IMR-90 (cell line): ENCODE measurements around the gene ZNF646. TPM values are rescaled to one million over a fixed set of nuclear protein-coding genes. Genes with fewer than 3 reads are reported as not detected.

ENCODE experiments used
- ATAC-seq: fragments of 200-7000 bp; cut with Tn5 transposase; 2 replicates; pipeline ENCODE4 v1.9.1; 2020; ENCODE audit warnings: low read depth, mild to moderate bottlenecking, moderate library complexity
- BruUV-seq: library from RNA; stranded (reverse); fragments of 400-500 nt; replicated peaks from 2 replicates; lab custom pipeline; 2021; lab: Mats Ljungman, UMichigan
- CTCF ChIA-PET: fragments of 300-600 bp; formaldehyde crosslinking; extraction: SDS; loops from one replicate; lab custom pipeline; 2021; ENCODE audit warnings: antibody characterized with exemption; lab: Yijun Ruan, JAX
- POLR2A ChIA-PET: fragments of 300-600 bp; sonication (Branson Sonifier 250); formaldehyde crosslinking; loops from one replicate; lab custom pipeline; 2022; ENCODE audit warnings: antibody characterized with exemption; ENCODE audit not compliant: unreplicated experiment; lab: Charles Lee
- DNase-seq: peaks from one replicate; pipeline ENCODE4 v3.0.0; 2013
- H2AFZ ChIP-seq: replicated peaks from 2 replicates; pipeline ENCODE3; 2013; ENCODE audit warnings: low read length, mild to moderate bottlenecking; ENCODE audit not compliant: poor library complexity
- H2AK5ac ChIP-seq: 2 replicates; pipeline ENCODE4 v1.6.1; 2013; ENCODE audit warnings: low read depth, low read length, inconsistent platforms
- H2AK9ac ChIP-seq: replicated peaks from 2 replicates; pipeline ENCODE3; 2013; ENCODE audit warnings: mild to moderate bottlenecking, low read depth, low read length, moderate library complexity; ENCODE audit not compliant: poor library complexity
- H2BK120ac ChIP-seq: 2 replicates; pipeline ENCODE4 v1.6.1; 2013; ENCODE audit warnings: low read depth, low read length, inconsistent platforms
- H2BK15ac ChIP-seq: 3 replicates; pipeline ENCODE4 v1.6.1; 2013; ENCODE audit warnings: low read depth, low read length, inconsistent platforms
- H2BK20ac ChIP-seq: 2 replicates; pipeline ENCODE4 v1.6.1; 2013; ENCODE audit warnings: low read depth, mild to moderate bottlenecking, inconsistent platforms, low read length, moderate library complexity
- H2BK5ac ChIP-seq: 2 replicates; pipeline ENCODE4 v1.6.1; 2013; ENCODE audit warnings: mild to moderate bottlenecking, low read depth, low read length, inconsistent platforms; ENCODE audit not compliant: poor library complexity, severe bottlenecking
- H3K14ac ChIP-seq: replicated peaks from 2 replicates; pipeline ENCODE4 v1.6.1; 2013; ENCODE audit warnings: low read depth, low read length, inconsistent platforms
- H3K18ac ChIP-seq: 2 replicates; pipeline ENCODE4 v1.6.1; 2013; ENCODE audit warnings: low read depth, low read length, control low read depth
- H3K23ac ChIP-seq: 2 replicates; pipeline ENCODE4 v1.6.1; 2013; ENCODE audit warnings: low read depth, low read length, inconsistent platforms
- H3K27ac ChIP-seq: 2 replicates; pipeline ENCODE4 v1.5.1; 2013; ENCODE audit warnings: mild to moderate bottlenecking, control low read depth, low read length; ENCODE audit not compliant: insufficient read depth
- H3K27me3 ChIP-seq: 2 replicates; pipeline ENCODE4 v1.6.1; 2013; ENCODE audit warnings: low read length; ENCODE audit not compliant: control insufficient read depth, insufficient read depth
- H3K36me3 ChIP-seq: 2 replicates; pipeline ENCODE4 v1.6.1; 2013; ENCODE audit warnings: low read length, mixed read lengths; ENCODE audit not compliant: control insufficient read depth, insufficient read depth
- H3K4ac ChIP-seq: 2 replicates; pipeline ENCODE4 v1.6.1; 2013; ENCODE audit warnings: low read depth, low read length, inconsistent platforms
- H3K4me1 ChIP-seq: 2 replicates; pipeline ENCODE4 v1.6.1; 2013; ENCODE audit warnings: low read length, mixed read lengths; ENCODE audit not compliant: control insufficient read depth, insufficient read depth
- H3K4me2 ChIP-seq: 2 replicates; pipeline ENCODE4 v1.6.1; 2013; ENCODE audit warnings: low read depth, mild to moderate bottlenecking, control low read depth, low read length, moderate library complexity
- H3K4me3 ChIP-seq: 2 replicates; pipeline ENCODE4 v1.5.1; 2013; ENCODE audit warnings: low read depth, mild to moderate bottlenecking, control low read depth, low read length, moderate library complexity; ENCODE audit not compliant: insufficient read depth
- H3K56ac ChIP-seq: 2 replicates; pipeline ENCODE4 v1.6.1; 2013; ENCODE audit warnings: low read length, inconsistent platforms; ENCODE audit not compliant: insufficient read depth; ENCODE audit errors: extremely low read depth
- H3K79me1 ChIP-seq, 2 experiments: 2 replicates each; pipeline ENCODE4 v1.6.1; 2013; ENCODE audit warnings: low read length in 2 of 2, inconsistent platforms in 1 of 2, low read depth in 1 of 2
- H3K9ac ChIP-seq: 2 replicates; pipeline ENCODE4 v1.6.1; 2013; ENCODE audit warnings: low read depth, low read length, control low read depth
- H3K9me1 ChIP-seq: 2 replicates; pipeline ENCODE4 v1.6.1; 2013; ENCODE audit warnings: low read length, inconsistent platforms; ENCODE audit not compliant: insufficient read depth
- H3K9me3 ChIP-seq: 2 replicates; pipeline ENCODE4 v1.6.1; 2013; ENCODE audit warnings: low read length; ENCODE audit not compliant: control insufficient read depth, insufficient read depth
- H4K20me1 ChIP-seq: 2 replicates; pipeline ENCODE4 v1.6.1; 2013; ENCODE audit warnings: low read length, inconsistent platforms; ENCODE audit not compliant: insufficient read depth
- H4K5ac ChIP-seq: 2 replicates; pipeline ENCODE4 v1.6.1; 2013; ENCODE audit warnings: mild to moderate bottlenecking, low read depth, low read length, control low read depth
- H4K8ac ChIP-seq, 2 experiments: 2 replicates each; pipeline ENCODE4 v1.6.1; 2013; ENCODE audit warnings: low read depth in 2 of 2, low read length in 2 of 2, control low read depth in 1 of 2, inconsistent platforms in 1 of 2
- H4K91ac ChIP-seq: 2 replicates; pipeline ENCODE4 v1.6.1; 2013; ENCODE audit warnings: low read depth, low read length, inconsistent platforms; ENCODE audit not compliant: insufficient read depth
- BHLHE40 ChIP-seq: fragments of 150-350 bp; IDR thresholded peaks from 2 replicates; pipeline ENCODE4 v1.6.1; 2016; ENCODE audit warnings: mild to moderate bottlenecking, low read depth, low read length
- CHD1 ChIP-seq: IDR thresholded peaks from 2 replicates; pipeline ENCODE4 v1.6.1; 2012; ENCODE audit warnings: low read depth, low read length, improper control_type of control experiment
- FOS ChIP-seq: fragments of 150-350 bp; IDR thresholded peaks from 2 replicates; pipeline ENCODE4 v1.6.1; 2016; ENCODE audit warnings: low read depth, low read length
- MAZ ChIP-seq: IDR thresholded peaks from 2 replicates; pipeline ENCODE4 v1.6.1; 2012; ENCODE audit warnings: low read depth, mild to moderate bottlenecking, low read length, improper control_type of control experiment, moderate library complexity, borderline replicate concordance
- MXI1 ChIP-seq: IDR thresholded peaks from 2 replicates; pipeline ENCODE4 v1.6.1; 2012; ENCODE audit warnings: low read depth, mild to moderate bottlenecking, low read length, moderate library complexity, borderline replicate concordance
- NFE2L2 ChIP-seq: fragments of 150-350 bp; IDR thresholded peaks from 2 replicates; pipeline ENCODE4 v1.6.1; 2016; ENCODE audit warnings: low read depth, mild to moderate bottlenecking, low read length
- RAD21 ChIP-seq: IDR thresholded peaks from 2 replicates; pipeline ENCODE4 v1.6.1; 2012; ENCODE audit warnings: low read length, improper control_type of control experiment
- RCOR1 ChIP-seq: IDR thresholded peaks from 2 replicates; pipeline ENCODE4 v1.6.1; 2012; ENCODE audit warnings: mild to moderate bottlenecking, low read length, improper control_type of control experiment; ENCODE audit not compliant: insufficient replicate concordance
- RFX5 ChIP-seq: IDR thresholded peaks from 2 replicates; pipeline ENCODE4 v1.8.0; 2012; ENCODE audit warnings: low read depth, mild to moderate bottlenecking, low read length, moderate library complexity
- WGBS, 2 experiments: methylation state at CpG; one replicate each; pipeline versions ENCODE4 v1.1.5 to v1.1.7; 2013; ENCODE audit warnings: missing lambda C conversion rate in 2 of 2; ENCODE audit not compliant: insufficient read length in 1 of 2; ENCODE audit errors: extremely low coverage in 2 of 2; 5-methylcytosine and 5-hydroxymethylcytosine counted together
- dilution Hi-C: fragments of 300-500 bp; cut with HindIII; formaldehyde crosslinking; loops from one replicate; pipeline ENCODE4 v1.14.3; 2018; ENCODE audit warnings: low sequenced_read_pairs; ENCODE audit not compliant: unreplicated experiment
- in situ Hi-C: fragments of 300-500 bp; cut with MboI; formaldehyde crosslinking; loops from 3 replicates; pipeline ENCODE4 v1.14.3; 2019; ENCODE audit warnings: low sequenced_read_pairs, inconsistent platforms, mixed read lengths
- intact Hi-C: fragments of 100-400 bp; cut with micrococcal nuclease; formaldehyde crosslinking; loops from 2 replicates; pipeline ENCODE4 v1.10.0; 2022
- polyA plus RNA-seq, 3 experiments: library from polyadenylated mRNA; depleted of rRNA; stranded (reverse); fragments of >200 nt; gene quantifications; 2 replicates each; pipeline ENCODE4 v1.2.3, GENCODE V29; 2012; ENCODE audit warnings: low replicate concordance in 1 of 3
- total RNA-seq: library from RNA; depleted of rRNA; stranded (reverse); fragments of >200 nt; gene quantifications from 2 replicates; pipeline ENCODE4 v1.2.3, GENCODE V29; 2012
- TF ChIP-seq, protein P1 (sequence below): fragments of 150-350 bp; IDR thresholded peaks from 2 replicates; pipeline ENCODE4 v1.6.1; 2017; ENCODE audit warnings: mild to moderate bottlenecking, antibody characterized with exemption, low read length, low read depth
- TF ChIP-seq, protein P2 (sequence below): conservative IDR thresholded peaks from 2 replicates; pipeline ENCODE4 v1.5.1; 2012; ENCODE audit warnings: mild to moderate bottlenecking, low read depth, low read length, improper control_type of control experiment
- TF ChIP-seq, protein P3 (sequence below): fragments of 150-350 bp; IDR thresholded peaks from 2 replicates; pipeline ENCODE4 v1.6.1; 2016; ENCODE audit warnings: low read depth, mild to moderate bottlenecking, low read length, moderate library complexity, borderline replicate concordance

Gene ZNF646
- total and polyA plus RNA-seq, 2 of the 4 experiments (the other 2 are of a cell fraction): 4.9 to 6.8 TPM

DNA sequence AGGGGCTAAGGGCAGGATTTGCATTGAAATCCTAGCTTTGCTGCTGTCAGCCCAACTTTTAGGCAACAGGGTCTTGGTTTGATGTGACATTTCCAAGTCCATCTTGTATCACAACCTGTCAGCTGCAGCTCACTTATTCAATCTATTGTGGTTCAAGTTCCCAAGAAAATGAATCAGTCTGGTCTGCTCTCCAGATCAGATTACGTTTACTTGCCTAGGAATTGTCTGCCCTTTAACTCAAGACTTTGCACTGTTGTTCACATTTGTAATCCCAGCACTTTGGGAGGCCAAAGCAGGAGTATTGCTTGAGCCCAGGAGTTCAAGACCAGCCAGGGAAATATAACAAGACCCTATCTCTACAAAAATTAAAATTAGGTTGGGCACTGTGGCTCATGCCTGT is 30.9 kb upstream of the ZNF646 start:
- H3K4me2 ChIP-seq: no peak overlapping the region
- H2AK5ac ChIP-seq: no peak overlapping the region
- no peak overlapping the region for H3K27ac ChIP-seq
- H3K23ac ChIP-seq: no peak overlapping the region
- H2BK120ac ChIP-seq: no peak overlapping the region
- peak; percentile 42 for ATAC-seq
- ChIA-PET CTCF (no interaction called here), POLR2A (no interaction called here)
- H3K14ac ChIP-seq: no peak overlapping the region
- peaks cover 30% of the 10 kb centered on the region for H3K36me3 ChIP-seq
- intact Hi-C loops (no loop called here), dilution Hi-C loops (no loop called here), in situ Hi-C loops (no loop called here)
- no TSS peak for BruUV-seq
- H3K79me1 ChIP-seq: no peaks in the 10 kb centered on the region; a peak in 2 of 4 replicates
- H4K5ac ChIP-seq: no peak overlapping the region
- WGBS, 2 experiments: no CpG with 5 or more reads among the region's 1 CpG
- H3K4me1 ChIP-seq: 0 out of 2 replicates have a peak, but pooled peaks cover 2% of the 10 kb centered on the region
- no peak overlapping the region for H4K91ac ChIP-seq
- H3K56ac ChIP-seq: no peak overlapping the region
- no peak overlapping the region for H3K4me3 ChIP-seq
- no peak overlapping the region for H2BK20ac ChIP-seq
- no peaks in the 10 kb centered on the region; the same call in 1 of the 2 replicates for H3K9me1 ChIP-seq
- DNase-seq: peak; percentile 25
- H4K8ac ChIP-seq: no peak overlapping the region
- H3K27me3 ChIP-seq: no peaks in the 10 kb centered on the region
- H2BK5ac ChIP-seq: no peak overlapping the region
- no peak overlapping the region for H2AFZ ChIP-seq
- H4K20me1 ChIP-seq: peaks cover 4% of the 10 kb centered on the region
- H3K9me3 ChIP-seq: no peaks in the 10 kb centered on the region
- no peak overlapping the region for H2AK9ac ChIP-seq
- TF ChIP-seq RAD21 (no peak), MAZ (no peak), MXI1 (no peak), RFX5 (no peak), NFE2L2 (no peak), CHD1 (no peak), FOS (no peak), RCOR1 (no peak), BHLHE40 (no peak)
- TF ChIP-seq, protein P1, sequence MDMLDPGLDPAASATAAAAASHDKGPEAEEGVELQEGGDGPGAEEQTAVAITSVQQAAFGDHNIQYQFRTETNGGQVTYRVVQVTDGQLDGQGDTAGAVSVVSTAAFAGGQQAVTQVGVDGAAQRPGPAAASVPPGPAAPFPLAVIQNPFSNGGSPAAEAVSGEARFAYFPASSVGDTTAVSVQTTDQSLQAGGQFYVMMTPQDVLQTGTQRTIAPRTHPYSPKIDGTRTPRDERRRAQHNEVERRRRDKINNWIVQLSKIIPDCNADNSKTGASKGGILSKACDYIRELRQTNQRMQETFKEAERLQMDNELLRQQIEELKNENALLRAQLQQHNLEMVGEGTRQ: no peak
- TF ChIP-seq, protein P2, sequence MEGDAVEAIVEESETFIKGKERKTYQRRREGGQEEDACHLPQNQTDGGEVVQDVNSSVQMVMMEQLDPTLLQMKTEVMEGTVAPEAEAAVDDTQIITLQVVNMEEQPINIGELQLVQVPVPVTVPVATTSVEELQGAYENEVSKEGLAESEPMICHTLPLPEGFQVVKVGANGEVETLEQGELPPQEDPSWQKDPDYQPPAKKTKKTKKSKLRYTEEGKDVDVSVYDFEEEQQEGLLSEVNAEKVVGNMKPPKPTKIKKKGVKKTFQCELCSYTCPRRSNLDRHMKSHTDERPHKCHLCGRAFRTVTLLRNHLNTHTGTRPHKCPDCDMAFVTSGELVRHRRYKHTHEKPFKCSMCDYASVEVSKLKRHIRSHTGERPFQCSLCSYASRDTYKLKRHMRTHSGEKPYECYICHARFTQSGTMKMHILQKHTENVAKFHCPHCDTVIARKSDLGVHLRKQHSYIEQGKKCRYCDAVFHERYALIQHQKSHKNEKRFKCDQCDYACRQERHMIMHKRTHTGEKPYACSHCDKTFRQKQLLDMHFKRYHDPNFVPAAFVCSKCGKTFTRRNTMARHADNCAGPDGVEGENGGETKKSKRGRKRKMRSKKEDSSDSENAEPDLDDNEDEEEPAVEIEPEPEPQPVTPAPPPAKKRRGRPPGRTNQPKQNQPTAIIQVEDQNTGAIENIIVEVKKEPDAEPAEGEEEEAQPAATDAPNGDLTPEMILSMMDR: no peak
- TF ChIP-seq, protein P3, sequence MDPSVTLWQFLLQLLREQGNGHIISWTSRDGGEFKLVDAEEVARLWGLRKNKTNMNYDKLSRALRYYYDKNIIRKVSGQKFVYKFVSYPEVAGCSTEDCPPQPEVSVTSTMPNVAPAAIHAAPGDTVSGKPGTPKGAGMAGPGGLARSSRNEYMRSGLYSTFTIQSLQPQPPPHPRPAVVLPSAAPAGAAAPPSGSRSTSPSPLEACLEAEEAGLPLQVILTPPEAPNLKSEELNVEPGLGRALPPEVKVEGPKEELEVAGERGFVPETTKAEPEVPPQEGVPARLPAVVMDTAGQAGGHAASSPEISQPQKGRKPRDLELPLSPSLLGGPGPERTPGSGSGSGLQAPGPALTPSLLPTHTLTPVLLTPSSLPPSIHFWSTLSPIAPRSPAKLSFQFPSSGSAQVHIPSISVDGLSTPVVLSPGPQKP: no peak
- no peak overlapping the region for H3K4ac ChIP-seq
- H2BK15ac ChIP-seq: no peak overlapping the region
- no peak overlapping the region for H3K9ac ChIP-seq
- H3K18ac ChIP-seq: no peak overlapping the region
